GM12891 (cell line): ENCODE data around the gene TSFM.

Experiments
- POLR2A ChIP-seq: IDR thresholded peaks from 2 replicates; pipeline ENCODE4 v1.6.1; 2011; ENCODE audit warnings: low read depth, low read length, control low read depth
- POLR2AphosphoS5 ChIP-seq: IDR thresholded peaks from 2 replicates; pipeline ENCODE4 v1.6.1; 2011; ENCODE audit warnings: low read depth, low read length, control low read depth
- POU2F2 ChIP-seq: IDR thresholded peaks from 2 replicates; pipeline ENCODE4 v1.6.1; 2011; ENCODE audit warnings: low read depth, mild to moderate bottlenecking, control low read depth, low read length, moderate library complexity
- SPI1 ChIP-seq: IDR thresholded peaks from 2 replicates; pipeline ENCODE4 v1.6.1; 2011; ENCODE audit warnings: low read depth, low read length, control low read depth

- no peak for TF ChIP-seq POLR2AphosphoS5
- no peak for TF ChIP-seq POU2F2
- no peak for TF ChIP-seq POLR2A
- TF ChIP-seq SPI1, result no peak
These were observed 41.5 kb downstream of the TSFM start for GRCh38 chr12:57823908-57824640.
